OCI-LY3 (cell line): ENCODE data around the gene OCIAD2.
A peak's percentile ranks its signal among the peaks of the same experiment; 100 is the strongest.

Experiments used
- H2AFZ ChIP-seq: fragments of 200-600, 300-600 bp; shearing (Covaris generic); 2 replicates; pipeline ENCODE4 v1.6.0; 2014; ENCODE audit warnings: antibody characterized with exemption, low read depth, low read length
- H3K27ac ChIP-seq: fragments of 200-600, 300-600 bp; sonication (generic); 2 replicates; pipeline ENCODE4 v1.5.1; 2014; ENCODE audit warnings: mild to moderate bottlenecking, low read length, moderate library complexity, mixed read lengths
- H3K27me3 ChIP-seq: fragments of 200-600, 300-600 bp; sonication (generic); 2 replicates; pipeline ENCODE4 v1.6.1; 2014; ENCODE audit warnings: low read depth, low read length, mixed read lengths
- H3K36me3 ChIP-seq: fragments of 200-600, 300-600 bp; sonication (generic); replicated peaks from 2 replicates; pipeline ENCODE3; 2014; ENCODE audit warnings: low read depth, low read length, mixed read lengths
- H3K4me1 ChIP-seq: fragments of 300-600, 200-600 bp; sonication (generic); 2 replicates; pipeline ENCODE4 v1.6.1; 2014; ENCODE audit warnings: low read length, mixed read lengths
- H3K4me2 ChIP-seq: fragments of 200-600, 300-600 bp; sonication (generic); 2 replicates; pipeline ENCODE4 v1.6.1; 2014; ENCODE audit warnings: low read length, mixed read lengths
- H3K4me3 ChIP-seq: fragments of 300-600, 200-600 bp; sonication (generic); 2 replicates; pipeline ENCODE4 v1.5.1; 2014; ENCODE audit warnings: antibody characterized with exemption, mild to moderate bottlenecking, low read length, moderate library complexity
- H3K79me2 ChIP-seq: fragments of 300-600, 200-600 bp; shearing (Covaris generic); 2 replicates; pipeline ENCODE4 v1.6.1; 2014; ENCODE audit warnings: mild to moderate bottlenecking, low read length, mixed read lengths
- H3K9ac ChIP-seq: fragments of 300-600, 200-600 bp; shearing (Covaris generic); 2 replicates; pipeline ENCODE4 v1.6.0; 2014; ENCODE audit warnings: mild to moderate bottlenecking, low read length, moderate library complexity
- H3K9me3 ChIP-seq: fragments of 200-600, 300-600 bp; shearing (Covaris generic); 2 replicates; pipeline ENCODE4 v1.6.1; 2014; ENCODE audit warnings: low read length, mixed read lengths; ENCODE audit not compliant: insufficient read depth
- H4K20me1 ChIP-seq: fragments of 200-600, 300-600 bp; sonication (generic); 2 replicates; pipeline ENCODE4 v1.6.1; 2016; ENCODE audit warnings: low read length, mixed read lengths; ENCODE audit not compliant: insufficient read depth
- CTCF ChIP-seq: fragments of 200-600, 300-600 bp; sonication (generic); IDR thresholded peaks from 2 replicates; pipeline ENCODE4 v1.5.1; 2014; ENCODE audit warnings: antibody characterized with exemption, low read length, low read depth
- EZH2phosphoT487 ChIP-seq: fragments of 200-600 bp; shearing (Covaris generic); IDR thresholded peaks from 2 replicates; pipeline ENCODE4 v1.6.1; 2018; ENCODE audit warnings: antibody characterized with exemption, mixed run types, low read depth

The OCIAD2 gene

GRCh38 chr4:48906206-48907173 is at the start of gene OCIAD2:
TSS of gene OCIAD2 (minus strand) at chr4:48906774. CDS start at chr4:48904549, 2,225 bp downstream.
- H2AFZ ChIP-seq, result peak within 1 kb of the TSS; percentile 76
- H3K27ac ChIP-seq, result no peak within 1 kb of the TSS
- peak within 1 kb of the TSS; percentile 77 for H3K9ac ChIP-seq
- H3K4me2 ChIP-seq, result peak within 1 kb of the TSS; percentile 100
- H3K79me2 ChIP-seq, result peaks cover 12% of the 10 kb centered on the region
- H3K9me3 ChIP-seq, result no peaks in the 10 kb centered on the region
- peak within 1 kb of the TSS; percentile 97 for H3K4me3 ChIP-seq
- no peaks in the 10 kb centered on the region for H3K27me3 ChIP-seq
- peaks cover 4% of the 10 kb centered on the region for H3K36me3 ChIP-seq
- no peaks in the 10 kb centered on the region for H4K20me1 ChIP-seq
- peaks cover 10% of the 10 kb centered on the region for H3K4me1 ChIP-seq
- TF ChIP-seq CTCF (peak; percentile 49), EZH2phosphoT487 (no peak)

- H3K4me3 ChIP-seq, result no peak overlapping the region
- no peaks in the 10 kb centered on the region for H3K4me1 ChIP-seq
- no peak overlapping the region for H2AFZ ChIP-seq
- no peaks in the 10 kb centered on the region for H3K36me3 ChIP-seq
- no peak overlapping the region for H3K27ac ChIP-seq
- H4K20me1 ChIP-seq, result no peaks in the 10 kb centered on the region
- no peaks in the 10 kb centered on the region for H3K27me3 ChIP-seq
- H3K4me2 ChIP-seq, result no peak overlapping the region
- no peak overlapping the region for H3K9ac ChIP-seq
- H3K9me3 ChIP-seq, result no peaks in the 10 kb centered on the region
- no peaks in the 10 kb centered on the region for H3K79me2 ChIP-seq
- TF ChIP-seq CTCF (no peak), EZH2phosphoT487 (no peak)
These were observed 47.7 kb upstream of the OCIAD2 start for GRCh38 chr4:48954314-48954713.

GRCh38 chr4:48949518-48950219 is 43.1 kb upstream of the OCIAD2 start:
- no peak for TF ChIP-seq CTCF
- Histone ChIP-seq H3K9ac (no peak overlapping the region), H2AFZ (0 out of 2 replicates have a peak overlapping the region, but pooled peaks have one; percentile 20), H3K4me1 (no peaks in the 10 kb centered on the region), H3K79me2 (no peaks in the 10 kb centered on the region), H3K9me3 (no peaks in the 10 kb centered on the region), H3K4me3 (no peak overlapping the region), H4K20me1 (no peaks in the 10 kb centered on the region), H3K27ac (no peak overlapping the region), H3K4me2 (no peak overlapping the region), H3K36me3 (no peaks in the 10 kb centered on the region), H3K27me3 (no peaks in the 10 kb centered on the region)

- H3K27ac ChIP-seq, result no peak overlapping the region
- no peak overlapping the region for H3K4me3 ChIP-seq
- H4K20me1 ChIP-seq, result no peaks in the 10 kb centered on the region
- H3K4me1 ChIP-seq, result no peaks in the 10 kb centered on the region
- no peak overlapping the region for H3K9ac ChIP-seq
- H2AFZ ChIP-seq, result no peak overlapping the region
- no peak for TF ChIP-seq CTCF
- TF ChIP-seq EZH2phosphoT487, result no peak
- no peaks in the 10 kb centered on the region for H3K9me3 ChIP-seq
- H3K4me2 ChIP-seq, result no peak overlapping the region
- no peaks in the 10 kb centered on the region for H3K27me3 ChIP-seq
- H3K36me3 ChIP-seq, result no peaks in the 10 kb centered on the region
- H3K79me2 ChIP-seq, result no peaks in the 10 kb centered on the region
These were observed 42.5 kb upstream of the OCIAD2 start for GRCh38 chr4:48949086-48949485.
